Breast epithelium (tissue), 4 donors: ENCODE data around the gene BATF2. TPM values are rescaled to one million over a fixed set of nuclear protein-coding genes. Genes with fewer than 3 reads are reported as not detected.
A peak's percentile ranks its signal among the peaks of the same experiment; 100 is the strongest.
"Not testable (repeated sequence)": the region's sequence is repeated elsewhere in the genome, so short reads cannot be mapped to it uniquely, and the experiment has no call there.

ENCODE experiments used
- DNase-seq, 2 donors: peaks; one replicate each; pipeline ENCODE4 v3.0.0-alpha.2; 2019; ENCODE audit warnings: low spot score in 2 of 2
- H3K27ac ChIP-seq, 2 donors: fragments of 200-600 bp; sonication (generic) in 1 of 2; one replicate each; pipeline ENCODE4 v1.5.1; 2016 to 2019; ENCODE audit warnings: mild to moderate bottlenecking in 1 of 2
- H3K27me3 ChIP-seq, 2 donors: fragments of 200-600 bp; sonication (generic) in 1 of 2; one replicate each; pipeline versions ENCODE4 v1.5.1 to v1.6.0; 2017 to 2019; ENCODE audit warnings: control low read depth in 1 of 2, mild to moderate bottlenecking in 1 of 2
- H3K36me3 ChIP-seq: fragments of 200-600 bp; one replicate; pipeline ENCODE4 v1.5.1; 2019
- H3K4me1 ChIP-seq, 2 donors: fragments of 200-600 bp; sonication (generic); one replicate each; pipeline ENCODE4 v1.5.1; 2016 to 2019; ENCODE audit warnings: control low read depth in 1 of 2
- H3K4me3 ChIP-seq, 3 donors: fragments of 200-600 bp; sonication (generic); 1 replicate in 2 of 3; 2 replicates in 1 of 3; pipeline ENCODE4 v1.5.1; 2016 to 2019; ENCODE audit warnings: mild to moderate bottlenecking in 3 of 3, moderate library complexity in 2 of 3
- H3K9me3 ChIP-seq, 2 donors: fragments of 200-600 bp; sonication (generic) in 1 of 2; one replicate each; pipeline ENCODE4 v1.5.1; 2016 to 2019; ENCODE audit warnings: control low read depth in 1 of 2
- CTCF ChIP-seq, 3 donors: fragments of 450-650 bp; IDR thresholded peaks; one replicate each; pipeline ENCODE4 v1.5.1; 2016 to 2017; ENCODE audit warnings: antibody characterized with exemption in 3 of 3, mild to moderate bottlenecking in 3 of 3, moderate library complexity in 3 of 3
- POLR2A ChIP-seq: fragments of 450-650 bp; IDR thresholded peaks from one replicate; pipeline ENCODE4 v1.6.1; 2016; ENCODE audit warnings: antibody characterized with exemption, mild to moderate bottlenecking, moderate library complexity
- POLR2AphosphoS5 ChIP-seq, 3 donors: sonication (generic); formaldehyde crosslinking; IDR thresholded peaks; one replicate each; pipeline ENCODE4 v1.6.1; 2017; ENCODE audit warnings: antibody characterized with exemption in 3 of 3
- intact Hi-C: fragments of 100-400 bp; cut with DNase I; formaldehyde crosslinking; loops from one replicate; pipeline ENCODE4 v1.15.1; 2023; ENCODE audit warnings: low total_unique reads
- total RNA-seq, 3 donors: library from RNA; depleted of rRNA; stranded (reverse); fragments of >200 nt; gene quantifications; one replicate each; pipeline ENCODE4 v1.1.0, GENCODE V29; 2016

The BATF2 gene
- total RNA-seq, 3 donors from 2014 or later = 0.33 to 1.5 (median 0.64) TPM

- H3K9me3 ChIP-seq = no peaks in the 10 kb centered on the region
- intact Hi-C loops = loop anchor here (10.0 kb wide), 1 partner anchor 159 kb away; no protein-coding TSS in a partner anchor
- peak overlapping the region; percentile 68 to 85 (median 84) for H3K4me3 ChIP-seq
- H3K27ac ChIP-seq = peak overlapping the region; percentile 96 to 98
- TF ChIP-seq POLR2A = peak; percentile 20
- peak; percentile 79 to 93 (median 88) for TF ChIP-seq CTCF (IDR thresholded peaks at IDR 0.05)
- TF ChIP-seq POLR2AphosphoS5 (IDR thresholded peaks at IDR 0.05) = peak in 2 of 3 donors; percentile 28 to 47
- DNase-seq = peak; percentile 86 to 90
- H3K27me3 ChIP-seq = no peaks in the 10 kb centered on the region
- no peaks in the 10 kb centered on the region for H3K4me1 ChIP-seq
- no peaks in the 10 kb centered on the region for H3K36me3 ChIP-seq
These were observed 16.5 kb upstream of the BATF2 start for GRCh38 chr11:65013130-65013887.

- H3K36me3 ChIP-seq = no peaks in the 10 kb centered on the region
- intact Hi-C loops = no loop called here
- H3K4me1 ChIP-seq = no peaks in the 10 kb centered on the region
- no peak overlapping the region for H3K27ac ChIP-seq
- H3K9me3 ChIP-seq = no peaks in the 10 kb centered on the region
- TF ChIP-seq CTCF (IDR thresholded peaks at IDR 0.05) (no peak), POLR2AphosphoS5 (IDR thresholded peaks at IDR 0.05) (no peak), POLR2A (no peak)
- DNase-seq = no peak
- no peaks in the 10 kb centered on the region for H3K27me3 ChIP-seq
- no peak overlapping the region for H3K4me3 ChIP-seq
These were observed 12.1 kb upstream of the BATF2 start for GRCh38 chr11:65008873-65009272.

GRCh38 chr11:65008016-65008415 is 11.2 kb upstream of the BATF2 start:
- Histone ChIP-seq H3K36me3 (no peaks in the 10 kb centered on the region), H3K9me3 (no peaks in the 10 kb centered on the region), H3K4me1 (no peaks in the 10 kb centered on the region), H3K27me3 (no peaks in the 10 kb centered on the region), H3K27ac (no peak overlapping the region), H3K4me3 (no peak overlapping the region)
- intact Hi-C loops = no loop called here
- no peak for TF ChIP-seq POLR2A
- no peak for TF ChIP-seq POLR2AphosphoS5 (IDR thresholded peaks at IDR 0.05)
- TF ChIP-seq CTCF (IDR thresholded peaks at IDR 0.05) = no peak
- DNase-seq = no peak

GRCh38 chr11:65003968-65004367 is 7.2 kb upstream of the BATF2 start:
- H3K27me3 ChIP-seq, H3K4me1 ChIP-seq, H3K9me3 ChIP-seq, intact Hi-C loops, H3K4me3 ChIP-seq, H3K36me3 ChIP-seq, H3K27ac ChIP-seq, DNase-seq: not testable (repeated sequence)

- H3K9me3 ChIP-seq = no peaks in the 10 kb centered on the region
- H3K27me3 ChIP-seq = no peaks in the 10 kb centered on the region
- no peak overlapping the region for H3K27ac ChIP-seq
- no peak overlapping the region for H3K4me3 ChIP-seq
- H3K36me3 ChIP-seq = no peaks in the 10 kb centered on the region
- intact Hi-C loops = no loop called here
- DNase-seq = no peak
- no peaks in the 10 kb centered on the region for H3K4me1 ChIP-seq
- TF ChIP-seq POLR2AphosphoS5 (IDR thresholded peaks at IDR 0.05) = no peak
- TF ChIP-seq CTCF (IDR thresholded peaks at IDR 0.05) = no peak
- TF ChIP-seq POLR2A = no peak
These were observed 6.5 kb upstream of the BATF2 start for GRCh38 chr11:65003282-65003681.
